Left forelimb (tissue), 1 donor: ENCODE data around the gene EXOC3.

ENCODE experiments used
- DNase-seq: peaks from one replicate; pipeline ENCODE4 v3.0.0-alpha.2; 2018; ENCODE audit warnings: low spot score

Gene EXOC3

DNA sequence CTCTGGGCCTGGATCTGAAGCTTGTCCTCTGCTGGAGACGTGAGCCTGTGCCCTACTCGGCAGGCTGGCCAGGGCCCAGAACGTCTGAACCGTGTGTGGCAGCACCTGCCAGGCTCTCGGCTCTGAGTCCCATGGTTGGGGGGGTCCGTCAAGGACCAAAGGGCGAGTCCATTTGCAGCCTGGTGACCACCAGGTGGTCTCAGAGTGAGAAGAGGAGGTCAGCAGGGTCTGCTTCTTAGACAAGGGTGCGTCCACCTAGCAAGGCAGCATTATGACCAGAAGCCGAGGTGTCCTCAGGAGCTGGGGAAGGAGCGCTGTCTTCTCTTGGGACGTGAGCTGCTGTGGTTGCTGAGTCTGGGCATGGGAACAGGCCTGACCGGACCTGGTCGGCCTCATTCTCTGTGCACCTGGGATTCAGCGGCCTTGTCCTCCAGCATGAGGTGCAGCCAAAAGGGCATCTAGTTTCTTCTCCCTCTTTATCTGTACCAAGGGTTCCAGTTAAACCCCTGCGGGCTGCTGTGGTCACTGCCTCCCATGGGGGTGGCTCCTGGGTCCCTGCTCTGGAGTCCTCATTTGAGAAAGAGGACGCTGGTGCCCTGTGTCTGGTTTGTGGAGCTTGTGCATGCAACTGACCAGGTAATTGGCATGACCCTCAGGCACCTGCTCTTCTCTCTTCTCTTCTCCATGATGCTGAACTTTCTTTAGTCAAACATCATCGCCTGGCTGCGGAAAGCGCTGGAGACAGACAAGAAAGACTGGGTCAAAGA is 14.4 kb downstream of the EXOC3 start:
- peak; percentile 28 for DNase-seq

DNA sequence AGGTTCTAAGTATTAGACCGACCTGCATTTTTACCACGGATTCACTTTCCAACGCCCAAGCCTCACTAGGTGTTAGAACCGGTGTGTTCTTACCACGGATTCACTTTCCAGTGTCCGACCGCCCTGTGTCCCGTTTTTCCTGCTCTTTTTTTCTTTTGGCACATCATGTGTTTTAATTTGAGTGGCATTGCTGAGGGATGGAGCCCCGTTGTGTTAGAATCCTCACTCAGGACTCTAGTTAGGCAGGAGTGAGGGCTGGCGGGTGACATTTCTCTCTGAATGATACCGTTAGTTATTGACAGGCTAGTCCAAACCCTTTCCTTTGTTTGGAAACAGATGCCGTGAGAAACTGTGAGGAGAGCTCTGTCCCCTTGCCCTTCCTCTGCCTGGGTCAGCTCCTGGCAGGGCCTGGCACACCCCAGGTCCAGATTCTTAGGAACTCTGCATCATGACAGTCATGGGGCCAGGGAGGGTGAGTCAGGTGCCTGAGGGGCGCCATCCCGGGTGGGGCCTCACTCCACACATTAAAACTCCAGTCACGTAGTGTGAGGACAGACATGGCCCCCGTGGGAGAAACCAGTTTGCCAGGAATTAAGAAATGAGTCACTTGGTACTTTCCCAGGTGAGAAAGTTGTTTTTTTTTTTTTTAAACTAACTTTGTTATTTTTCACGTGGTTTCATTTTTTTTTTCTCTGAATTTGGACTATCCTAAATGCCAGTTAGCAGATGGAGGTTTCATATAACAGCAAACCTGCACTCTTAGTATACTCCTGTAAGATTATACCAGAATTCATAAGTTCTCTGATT is 15.8 kb downstream of the EXOC3 start:
- peak; percentile 26 for DNase-seq

GRCh38 chr5:459562-460272 is 16.7 kb downstream of the EXOC3 start:
- DNase-seq, result no peak

DNA sequence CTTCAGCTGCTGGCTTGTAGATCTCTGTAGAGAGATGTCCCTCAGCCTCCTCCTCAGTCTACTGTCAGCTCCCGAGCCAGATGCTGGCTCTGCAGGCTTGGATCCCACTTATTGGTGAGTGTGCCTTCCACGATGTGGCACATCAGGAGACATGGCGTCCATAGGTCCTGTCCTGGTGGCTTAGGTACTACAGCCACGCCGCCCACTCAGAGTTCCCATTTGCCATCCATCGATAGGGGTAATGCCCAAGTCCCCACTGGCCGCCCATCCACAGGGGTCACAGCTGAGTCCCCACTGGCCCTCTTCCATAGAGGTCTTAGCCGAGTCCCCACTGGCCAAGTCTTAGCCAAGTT is 17.3 kb downstream of the EXOC3 start:
- DNase-seq, result peak; percentile 61

GRCh38 chr5:462051-462481 is 19.1 kb downstream of the EXOC3 start:
- no peak for DNase-seq

GRCh38 chr5:463301-463700 is 20.3 kb downstream of the EXOC3 start:
- no peak for DNase-seq

DNA sequence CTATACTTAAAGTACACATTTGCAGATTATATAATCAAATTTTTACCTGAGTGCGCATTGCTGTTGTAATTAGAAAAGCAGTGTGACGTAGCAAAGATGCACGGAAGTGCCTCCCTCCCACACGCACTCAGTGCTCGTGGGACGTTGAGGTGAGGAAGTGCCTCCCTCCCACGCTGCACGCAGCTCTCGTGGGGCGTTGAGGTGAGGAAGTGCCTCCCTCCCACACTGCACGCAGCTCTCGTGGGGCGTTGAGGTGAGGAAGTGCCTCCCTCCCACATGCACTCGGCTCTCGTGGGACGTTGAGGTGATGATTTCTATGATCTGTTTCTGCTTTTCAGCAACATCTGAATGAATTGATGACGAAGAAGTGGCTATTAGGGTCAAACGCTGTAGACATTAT is 21.0 kb downstream of the EXOC3 start:
- DNase-seq, result no peak

DNA sequence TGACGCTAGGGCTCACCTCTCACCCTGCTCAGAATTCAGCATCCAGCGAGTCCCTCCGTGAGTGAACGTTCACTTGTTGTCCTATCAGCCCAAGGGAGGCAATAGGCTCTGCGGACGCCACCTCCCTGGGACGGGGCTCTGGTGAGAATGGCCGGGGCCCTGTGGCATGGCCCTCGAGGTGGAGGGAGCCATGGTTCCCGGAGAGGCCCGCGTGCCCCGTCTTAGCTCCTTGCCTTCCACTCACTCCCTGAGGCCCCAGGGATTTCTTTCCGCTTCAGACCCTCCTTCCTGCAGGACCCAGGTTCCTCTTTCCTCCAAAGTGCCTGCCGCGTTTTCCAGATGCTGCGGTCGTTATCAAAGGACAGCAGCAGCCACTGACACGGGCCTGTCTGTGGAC is 21.5 kb downstream of the EXOC3 start:
- no peak for DNase-seq

GRCh38 chr5:464843-465590 is 22.0 kb downstream of the EXOC3 start:
- no peak for DNase-seq

- no peak for DNase-seq
These were observed 22.8 kb downstream of the EXOC3 start for GRCh38 chr5:465591-466403.

- no peak for DNase-seq
These were observed 23.8 kb downstream of the EXOC3 start for GRCh38 chr5:466661-467310.

- no peak for DNase-seq
These were observed 25.4 kb downstream of the EXOC3 start for GRCh38 chr5:468401-468800.

DNA sequence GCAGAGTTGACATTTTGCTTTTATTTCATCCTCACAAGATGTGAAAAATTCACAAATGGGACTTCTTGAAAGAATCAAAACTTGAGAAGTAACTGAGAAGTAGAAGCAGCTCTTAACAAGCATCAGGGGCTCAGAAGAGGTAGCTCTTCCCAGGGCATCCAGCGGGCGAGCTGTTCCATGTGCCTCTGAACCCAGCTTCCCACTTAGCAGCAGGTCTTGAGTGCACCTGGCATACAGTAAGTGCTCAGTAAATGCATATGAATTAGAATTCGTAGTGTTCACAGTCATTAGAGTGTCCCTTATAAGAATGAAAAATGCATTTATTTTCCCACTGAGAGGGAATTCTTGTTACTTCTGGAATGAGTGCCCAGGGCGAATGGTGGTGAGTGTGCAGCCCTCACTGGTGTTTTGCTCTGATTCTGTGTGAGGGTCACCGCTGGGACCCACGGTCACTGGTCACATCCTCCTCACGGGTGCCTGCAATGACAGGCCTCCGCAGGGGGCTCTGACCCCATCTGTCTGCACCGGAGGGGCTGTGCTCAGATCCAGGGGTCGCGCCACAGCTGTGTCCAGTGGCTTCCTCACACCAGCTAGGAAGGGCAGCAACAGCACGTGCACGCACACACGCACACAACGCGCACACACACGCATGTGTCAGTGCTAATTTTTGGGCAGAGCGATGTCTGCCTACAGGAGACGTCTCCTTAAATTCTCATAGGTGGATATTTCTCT is 26.9 kb downstream of the EXOC3 start:
- DNase-seq, result no peak

- no peak for DNase-seq
These were observed 28.2 kb downstream of the EXOC3 start for GRCh38 chr5:470961-471749.

GRCh38 chr5:471750-472058 is 28.7 kb downstream of the EXOC3 start:
- DNase-seq, result no peak

DNA sequence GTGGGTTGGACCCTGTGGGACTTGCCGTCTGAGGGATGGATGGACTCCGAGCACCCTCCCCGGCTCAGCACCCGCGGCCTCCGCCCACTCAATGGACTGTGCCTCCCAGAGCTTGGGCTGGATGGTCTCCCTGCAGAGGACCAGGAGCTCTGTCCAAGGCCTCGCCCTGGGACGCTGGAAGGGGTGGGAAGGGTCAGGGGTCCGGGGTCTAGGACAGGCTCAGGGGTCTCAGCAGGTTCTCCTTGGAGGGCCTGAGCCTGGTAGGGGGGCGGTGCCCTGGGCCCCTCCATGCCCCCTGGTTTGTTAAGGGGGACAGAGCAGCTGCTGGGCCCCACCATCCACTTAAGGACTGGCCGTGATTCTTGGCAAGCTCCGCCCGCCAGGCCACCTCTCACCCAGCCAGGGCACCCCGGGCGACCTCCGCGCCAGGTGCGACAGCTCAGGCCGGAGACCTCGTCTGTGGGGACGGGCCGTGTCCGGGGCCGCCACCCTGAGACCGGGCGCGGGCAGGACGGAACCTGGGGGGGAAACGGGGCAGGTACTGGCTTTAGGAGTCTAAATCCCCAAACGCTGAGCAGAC is 29.2 kb downstream of the EXOC3 start:
- no peak for DNase-seq

DNA sequence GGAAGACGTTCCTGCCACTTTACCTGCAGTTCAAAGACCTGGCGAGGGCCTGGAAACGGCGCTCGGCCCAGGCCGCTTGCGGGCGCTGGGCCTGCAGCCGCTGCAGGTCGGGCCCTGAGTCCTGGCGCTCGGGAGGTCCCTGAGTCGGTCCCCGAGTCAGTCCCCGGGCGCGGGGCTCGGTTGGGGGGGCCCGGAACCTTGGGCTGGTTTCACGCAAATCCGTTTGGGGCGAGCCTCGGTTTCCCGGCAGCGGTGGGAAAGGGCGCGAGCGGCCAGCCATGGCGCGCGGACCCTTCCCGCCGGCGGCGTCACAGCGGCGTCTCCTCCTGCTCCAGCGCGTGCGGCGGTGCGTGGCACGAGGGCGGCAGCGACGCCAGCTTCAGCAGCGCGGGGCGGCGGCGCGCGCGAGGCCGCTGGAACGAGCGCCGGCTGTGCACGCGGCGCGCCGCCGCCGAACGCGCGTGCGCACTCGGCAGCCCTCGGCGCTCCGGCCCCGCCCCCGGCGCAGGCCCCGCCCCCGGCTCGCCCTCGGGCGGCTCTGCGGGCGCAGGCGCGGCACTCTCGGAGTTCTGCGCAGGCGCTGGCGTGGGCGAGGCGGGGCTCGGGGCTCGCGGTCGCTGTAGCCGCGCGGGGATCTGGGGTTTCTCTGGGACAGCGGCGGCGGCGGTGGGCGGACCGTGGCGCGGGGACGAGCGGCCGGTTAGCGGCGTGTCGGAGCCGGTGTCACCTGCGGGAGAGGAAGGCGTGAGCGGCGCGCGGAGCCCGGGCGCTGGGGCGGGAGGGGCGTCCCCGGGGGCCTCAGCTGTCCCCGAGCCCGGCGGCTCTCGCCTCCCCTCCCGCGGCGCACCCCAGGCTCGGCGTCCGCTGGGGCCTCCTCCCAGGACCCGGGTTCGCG is 29.9 kb downstream of the EXOC3 start:
- DNase-seq, result peak; percentile 91
